Trophoblast cell (in vitro differentiated cells and primary cell): ENCODE measurements around the gene ZNF766.
"Not testable (repeated sequence)": the region's sequence is repeated elsewhere in the genome, so short reads cannot be mapped to it uniquely, and the experiment has no call there.

Experiments used
- DNase-seq, 2 donors: peaks; one replicate each; pipeline ENCODE4 v3.0.0-alpha.2; 2016
- H2AFZ ChIP-seq: 2 replicates; pipeline ENCODE4 v1.6.1; 2013; ENCODE audit warnings: low read length, moderate library complexity, mild to moderate bottlenecking; ENCODE audit not compliant: insufficient read depth, poor library complexity
- H2AK5ac ChIP-seq: 2 replicates; pipeline ENCODE4 v1.6.1; 2013; ENCODE audit warnings: mild to moderate bottlenecking, low read length
- H2BK120ac ChIP-seq: 2 replicates; pipeline ENCODE4 v1.6.1; 2013; ENCODE audit warnings: low read length, mild to moderate bottlenecking, moderate library complexity; ENCODE audit not compliant: insufficient read depth, poor library complexity
- H2BK12ac ChIP-seq: 2 replicates; pipeline ENCODE4 v1.6.1; 2013; ENCODE audit warnings: mild to moderate bottlenecking, low read length, moderate library complexity
- H2BK5ac ChIP-seq: 2 replicates; pipeline ENCODE4 v1.6.1; 2013; ENCODE audit warnings: low read length, low read depth, moderate library complexity, mild to moderate bottlenecking; ENCODE audit not compliant: poor library complexity
- H3K14ac ChIP-seq: 2 replicates; pipeline ENCODE4 v1.6.1; 2013; ENCODE audit warnings: mild to moderate bottlenecking, low read length
- H3K18ac ChIP-seq: 2 replicates; pipeline ENCODE4 v1.6.1; 2013; ENCODE audit warnings: mild to moderate bottlenecking, low read length
- H3K23ac ChIP-seq: 2 replicates; pipeline ENCODE4 v1.6.1; 2013; ENCODE audit warnings: low read length
- H3K27ac ChIP-seq: 2 replicates; pipeline ENCODE4 v1.5.1; 2013; ENCODE audit warnings: low read depth, mild to moderate bottlenecking, inconsistent platforms, low read length, moderate library complexity
- H3K27me3 ChIP-seq: 2 replicates; pipeline ENCODE4 v1.6.1; 2013; ENCODE audit warnings: inconsistent platforms, mild to moderate bottlenecking, low read length, moderate library complexity; ENCODE audit not compliant: insufficient read depth
- H3K36me3 ChIP-seq, 2 experiments: 1 replicate in 1 of 2; 2 replicates in 1 of 2; pipeline ENCODE4 v1.6.1; 2013; ENCODE audit warnings: low read length in 2 of 2, mild to moderate bottlenecking in 2 of 2, moderate library complexity in 1 of 2; ENCODE audit not compliant: insufficient read depth in 2 of 2, control insufficient read depth in 1 of 2
- H3K4ac ChIP-seq: 2 replicates; pipeline ENCODE4 v1.6.1; 2013; ENCODE audit warnings: low read depth, mild to moderate bottlenecking, low read length, moderate library complexity
- H3K4me1 ChIP-seq, 2 experiments: 1 replicate in 1 of 2; 2 replicates in 1 of 2; pipeline ENCODE4 v1.6.1; 2013; ENCODE audit warnings: low read length in 2 of 2, mild to moderate bottlenecking in 2 of 2, moderate library complexity in 1 of 2; ENCODE audit not compliant: insufficient read depth in 2 of 2, control insufficient read depth in 1 of 2
- H3K4me2 ChIP-seq: 2 replicates; pipeline ENCODE4 v1.6.1; 2013; ENCODE audit warnings: inconsistent platforms, mild to moderate bottlenecking, low read length, moderate library complexity
- H3K4me3 ChIP-seq: 2 replicates; pipeline ENCODE4 v1.5.1; 2013; ENCODE audit warnings: mild to moderate bottlenecking, low read depth, low read length, inconsistent platforms
- H3K79me1 ChIP-seq: one replicate; pipeline ENCODE4 v1.6.1; 2013; ENCODE audit warnings: low read length
- H3K79me2 ChIP-seq: 2 replicates; pipeline ENCODE4 v1.6.1; 2013; ENCODE audit warnings: low read length, mild to moderate bottlenecking; ENCODE audit not compliant: control insufficient read depth, insufficient read depth, poor library complexity
- H3K9ac ChIP-seq: 2 replicates; pipeline ENCODE4 v1.6.1; 2013; ENCODE audit warnings: mild to moderate bottlenecking, low read length
- H3K9me3 ChIP-seq: 2 replicates; pipeline ENCODE4 v1.6.1; 2013; ENCODE audit warnings: low read depth, mild to moderate bottlenecking, control low read depth, inconsistent platforms, low read length; ENCODE audit not compliant: insufficient read depth
- H4K12ac ChIP-seq: 2 replicates; pipeline ENCODE4 v1.6.1; 2013; ENCODE audit warnings: low read depth, mild to moderate bottlenecking, low read length, moderate library complexity
- H4K8ac ChIP-seq: 2 replicates; pipeline ENCODE4 v1.6.1; 2013; ENCODE audit warnings: low read depth, mild to moderate bottlenecking, low read length, moderate library complexity
- H4K91ac ChIP-seq: one replicate; pipeline ENCODE4 v1.6.1; 2013; ENCODE audit warnings: low read depth, mild to moderate bottlenecking, low read length, moderate library complexity
- WGBS: extraction: QIAGEN DNeasy Blood & Tissue Kit; methylation state at CpG from one replicate; pipeline ENCODE4 v1.1.7; 2013; ENCODE audit warnings: missing lambda C conversion rate; ENCODE audit not compliant: insufficient read length, insufficient coverage; ENCODE audit errors: extremely low coverage; 5-methylcytosine and 5-hydroxymethylcytosine counted together

ZNF766 gene

GRCh38 chr19:52291781-52292180, 22.4 kb downstream of the ZNF766 start:
- H3K9ac ChIP-seq = no peak overlapping the region
- H3K4ac ChIP-seq = no peak overlapping the region
- H4K91ac ChIP-seq = no peak overlapping the region
- peaks cover 9 to 19% of the 10 kb centered on the region in 2 experiments for H3K36me3 ChIP-seq
- DNase-seq = no peak
- no peak overlapping the region for H2AFZ ChIP-seq
- no peak overlapping the region for H3K4me3 ChIP-seq
- H2BK120ac ChIP-seq = no peak overlapping the region
- no peak overlapping the region for H2BK5ac ChIP-seq
- H3K79me2 ChIP-seq = no peaks in the 10 kb centered on the region
- no peak overlapping the region for H4K12ac ChIP-seq
- no peak overlapping the region for H2BK12ac ChIP-seq
- no peaks in the 10 kb centered on the region for H3K27me3 ChIP-seq
- H3K27ac ChIP-seq = no peak overlapping the region
- H3K9me3 ChIP-seq = no peaks in the 10 kb centered on the region
- no peak overlapping the region for H3K4me2 ChIP-seq
- no peak overlapping the region for H2AK5ac ChIP-seq
- WGBS = no CpG with 5 or more reads among the region's 3 CpGs
- no peak overlapping the region for H4K8ac ChIP-seq
- H3K23ac ChIP-seq = no peak overlapping the region
- no peak overlapping the region for H3K18ac ChIP-seq
- peaks cover 0 to 3% of the 10 kb centered on the region in 2 experiments for H3K4me1 ChIP-seq
- no peak overlapping the region for H3K14ac ChIP-seq
- no peaks in the 10 kb centered on the region for H3K79me1 ChIP-seq

GRCh38 chr19:52292946-52293345, 23.6 kb downstream of the ZNF766 start:
- H3K9ac ChIP-seq, H3K4me3 ChIP-seq, H2BK120ac ChIP-seq, H3K27me3 ChIP-seq, H4K91ac ChIP-seq, H3K4ac ChIP-seq, H3K14ac ChIP-seq, H3K27ac ChIP-seq, H3K23ac ChIP-seq, H3K79me1 ChIP-seq, DNase-seq, H3K4me2 ChIP-seq, H3K9me3 ChIP-seq, H2AK5ac ChIP-seq, H2BK12ac ChIP-seq, H3K79me2 ChIP-seq, H3K4me1 ChIP-seq, H4K12ac ChIP-seq, H3K18ac ChIP-seq, H4K8ac ChIP-seq, H2AFZ ChIP-seq, H2BK5ac ChIP-seq: not testable (repeated sequence)
- peaks cover 8 to 17% of the 10 kb centered on the region in 2 experiments for H3K36me3 ChIP-seq
- WGBS = no CpG with 5 or more reads among the region's 6 CpGs

- no peak overlapping the region for H3K23ac ChIP-seq
- no peak overlapping the region for H3K27ac ChIP-seq
- H2BK12ac ChIP-seq = no peak overlapping the region
- H3K14ac ChIP-seq = no peak overlapping the region
- peaks cover 7% of the 10 kb centered on the region for H3K79me1 ChIP-seq
- no peaks in the 10 kb centered on the region for H3K27me3 ChIP-seq
- no peak overlapping the region for H4K91ac ChIP-seq
- H2BK120ac ChIP-seq = no peak overlapping the region
- WGBS = no CpG with 5 or more reads among the region's 8 CpGs
- no peak overlapping the region for H3K4ac ChIP-seq
- H3K18ac ChIP-seq = no peak overlapping the region
- H3K9me3 ChIP-seq = peaks cover 6% of the 10 kb centered on the region
- DNase-seq = no peak
- H3K4me1 ChIP-seq = peaks cover 4 to 7% of the 10 kb centered on the region in 2 experiments
- H4K8ac ChIP-seq = no peak overlapping the region
- H3K4me2 ChIP-seq = peak overlapping the region; percentile 93
- no peak overlapping the region for H2BK5ac ChIP-seq
- H2AFZ ChIP-seq = no peak overlapping the region
- H3K9ac ChIP-seq = peak overlapping the region; percentile 77
- no peak overlapping the region for H2AK5ac ChIP-seq
- peaks cover 15 to 21% of the 10 kb centered on the region in 2 experiments for H3K36me3 ChIP-seq
- peak overlapping the region; percentile 56 for H3K4me3 ChIP-seq
- H3K79me2 ChIP-seq = peaks cover 6% of the 10 kb centered on the region
- no peak overlapping the region for H4K12ac ChIP-seq
Measured at GRCh38 chr19:52296400-52296772, 27.0 kb downstream of the ZNF766 start.

- H3K9ac ChIP-seq = peak within 1 kb of the TSS; percentile 92
- DNase-seq = peak; percentile 51 to 81
- H3K36me3 ChIP-seq = peaks cover 17 to 24% of the 10 kb centered on the region in 2 experiments
- H2AFZ ChIP-seq = peak within 1 kb of the TSS; percentile 92
- H3K27me3 ChIP-seq = no peaks in the 10 kb centered on the region
- peak within 1 kb of the TSS; percentile 93 for H3K4me2 ChIP-seq
- peaks cover 4 to 7% of the 10 kb centered on the region in 2 experiments for H3K4me1 ChIP-seq
- H3K14ac ChIP-seq = peak within 1 kb of the TSS; percentile 92
- WGBS = no CpG with 5 or more reads among the region's 75 CpGs
- H3K4me3 ChIP-seq = peak within 1 kb of the TSS; percentile 75
- H3K79me1 ChIP-seq = peaks cover 7% of the 10 kb centered on the region
- peaks cover 6% of the 10 kb centered on the region for H3K9me3 ChIP-seq
- peak within 1 kb of the TSS; percentile 97 for H4K8ac ChIP-seq
- H3K23ac ChIP-seq = no peak within 1 kb of the TSS
- peak within 1 kb of the TSS; percentile 83 for H2BK120ac ChIP-seq
- H2AK5ac ChIP-seq = peak within 1 kb of the TSS; percentile 39
- peak within 1 kb of the TSS; percentile 97 for H4K91ac ChIP-seq
- H4K12ac ChIP-seq = peak within 1 kb of the TSS; percentile 96
- peak within 1 kb of the TSS; percentile 76 for H3K4ac ChIP-seq
- peak within 1 kb of the TSS; percentile 80 for H2BK5ac ChIP-seq
- H2BK12ac ChIP-seq = peak within 1 kb of the TSS; percentile 24
- peak within 1 kb of the TSS; percentile 37 for H3K27ac ChIP-seq
- peaks cover 6% of the 10 kb centered on the region for H3K79me2 ChIP-seq
- peak within 1 kb of the TSS; percentile 97 for H3K18ac ChIP-seq
Measured at GRCh38 chr19:52296773-52297600, 27.6 kb downstream of the ZNF766 start, which contains the start of gene ZNF480. TSS of gene ZNF480 (plus strand) at chr19:52297169. CDS start at chr19:52300413, 3,244 bp downstream.
